ENCODE results near the gene LANCL2.
"Not testable (repeated sequence)": the region's sequence is repeated elsewhere in the genome, so short reads cannot be mapped to it uniquely, and the experiment has no call there.

LANCL2 gene

GRCh38 chr7:55471594-55471993, 106.5 kb downstream of the LANCL2 start:
- DNase-seq (ENCODE audit: low spot score) = not testable (repeated sequence)

GRCh38 chr7:55472406-55472805, 107.3 kb downstream of the LANCL2 start:
- DNase-seq (ENCODE audit: low spot score) = not testable (repeated sequence)

DNA sequence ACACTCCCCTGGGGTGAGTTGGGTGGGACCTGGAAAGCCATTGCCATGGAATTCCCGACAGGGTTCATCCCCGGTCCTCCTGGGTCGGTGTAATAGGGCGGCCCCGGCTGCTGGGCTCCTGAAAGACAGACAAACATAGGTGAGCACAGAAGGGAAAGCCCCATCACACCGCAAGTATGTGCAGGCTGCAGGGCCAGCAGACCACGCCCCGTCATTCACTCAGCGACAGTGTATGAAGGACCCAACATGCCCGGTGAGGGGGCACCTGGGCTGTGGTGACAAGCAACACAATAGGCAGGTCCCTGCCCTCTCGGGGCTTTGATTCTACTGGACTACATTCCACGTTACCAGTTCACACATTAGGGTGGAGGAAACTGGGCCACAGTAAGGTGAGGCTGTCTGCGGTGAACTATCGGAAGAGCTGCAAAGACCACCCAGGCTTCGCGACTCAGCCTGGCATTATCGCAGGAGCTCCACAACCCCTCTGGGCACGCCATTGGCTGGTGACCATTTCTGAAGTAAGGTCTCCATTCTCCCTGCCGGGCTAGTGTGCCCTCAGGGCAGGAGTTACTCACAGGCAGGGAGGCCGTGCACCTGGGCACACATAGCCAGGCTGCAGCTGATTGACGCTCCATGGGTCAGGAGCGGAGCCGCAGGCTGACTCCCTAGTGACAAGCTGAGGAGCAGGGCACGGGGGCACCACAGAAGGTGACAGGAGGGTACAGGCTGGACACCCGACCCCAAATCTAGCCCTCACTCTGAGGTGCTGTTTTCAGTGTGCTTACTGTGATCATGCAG, 108.0 kb downstream of the LANCL2 start:
- no peak for DNase-seq (ENCODE audit: low spot score)

DNA sequence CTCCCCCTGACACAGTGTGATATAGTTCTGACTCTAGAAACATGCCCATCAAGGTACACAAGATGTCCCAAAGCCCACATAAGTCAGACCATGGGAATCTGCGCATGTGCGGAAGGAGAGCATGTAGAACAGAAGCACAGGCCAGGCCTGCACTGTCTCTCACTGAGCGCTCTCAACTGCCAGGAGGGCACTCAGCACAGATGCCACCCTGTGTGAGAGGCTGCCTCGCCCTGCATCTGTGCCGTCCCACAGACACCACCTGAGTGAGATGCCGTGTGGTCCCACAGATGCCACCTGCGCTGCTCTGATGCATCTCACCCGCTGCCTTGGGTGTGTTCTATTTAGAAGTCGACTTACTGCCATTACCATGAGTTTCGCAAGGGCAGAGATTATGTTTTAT, 108.8 kb downstream of the LANCL2 start:
- DNase-seq (ENCODE audit: low spot score) = no peak

DNA sequence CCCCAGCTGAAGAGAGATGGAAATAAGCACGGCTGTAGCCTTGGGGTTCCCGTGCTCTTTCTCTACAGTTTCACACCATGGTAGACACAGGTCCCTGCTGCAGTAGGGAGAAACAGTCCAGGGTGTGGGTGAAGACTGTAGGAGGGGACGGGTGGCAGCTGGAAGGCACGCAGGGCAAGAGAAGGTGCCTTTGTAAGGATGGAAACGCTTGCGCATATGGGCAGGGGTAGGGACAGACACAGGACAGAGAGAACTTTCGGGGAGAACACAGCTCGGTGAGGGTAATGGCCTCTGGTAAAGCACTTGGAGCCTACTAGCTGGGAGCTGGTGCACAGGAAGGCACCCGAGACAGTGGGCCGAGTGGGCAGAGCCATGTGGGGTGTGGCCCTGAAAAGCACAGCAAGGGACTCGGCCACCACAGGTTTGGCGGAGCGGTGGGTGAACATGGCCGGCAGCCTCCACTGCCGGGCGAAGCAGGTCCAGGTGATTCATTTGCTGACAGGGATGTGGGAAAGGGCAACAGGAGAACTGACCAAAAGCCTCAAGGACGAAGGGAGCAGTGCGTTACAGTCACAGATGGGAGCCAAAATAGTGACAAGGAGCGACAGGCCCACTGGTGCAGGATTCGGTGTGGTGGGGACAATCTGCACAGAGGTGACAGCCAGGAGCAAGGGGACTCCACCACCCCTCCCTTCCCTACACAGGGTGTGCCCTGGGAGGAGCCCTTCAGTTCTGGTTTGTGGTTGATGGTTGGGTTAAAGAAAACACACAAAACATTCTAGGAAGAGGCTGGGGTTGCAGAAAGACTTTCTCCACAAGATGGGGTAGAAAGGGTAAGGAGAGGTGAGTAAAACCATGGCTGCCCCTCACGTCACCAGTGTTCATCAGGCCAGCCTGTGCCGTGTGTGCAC, 110.1 kb downstream of the LANCL2 start:
- DNase-seq (ENCODE audit: low spot score) = no peak

DNA sequence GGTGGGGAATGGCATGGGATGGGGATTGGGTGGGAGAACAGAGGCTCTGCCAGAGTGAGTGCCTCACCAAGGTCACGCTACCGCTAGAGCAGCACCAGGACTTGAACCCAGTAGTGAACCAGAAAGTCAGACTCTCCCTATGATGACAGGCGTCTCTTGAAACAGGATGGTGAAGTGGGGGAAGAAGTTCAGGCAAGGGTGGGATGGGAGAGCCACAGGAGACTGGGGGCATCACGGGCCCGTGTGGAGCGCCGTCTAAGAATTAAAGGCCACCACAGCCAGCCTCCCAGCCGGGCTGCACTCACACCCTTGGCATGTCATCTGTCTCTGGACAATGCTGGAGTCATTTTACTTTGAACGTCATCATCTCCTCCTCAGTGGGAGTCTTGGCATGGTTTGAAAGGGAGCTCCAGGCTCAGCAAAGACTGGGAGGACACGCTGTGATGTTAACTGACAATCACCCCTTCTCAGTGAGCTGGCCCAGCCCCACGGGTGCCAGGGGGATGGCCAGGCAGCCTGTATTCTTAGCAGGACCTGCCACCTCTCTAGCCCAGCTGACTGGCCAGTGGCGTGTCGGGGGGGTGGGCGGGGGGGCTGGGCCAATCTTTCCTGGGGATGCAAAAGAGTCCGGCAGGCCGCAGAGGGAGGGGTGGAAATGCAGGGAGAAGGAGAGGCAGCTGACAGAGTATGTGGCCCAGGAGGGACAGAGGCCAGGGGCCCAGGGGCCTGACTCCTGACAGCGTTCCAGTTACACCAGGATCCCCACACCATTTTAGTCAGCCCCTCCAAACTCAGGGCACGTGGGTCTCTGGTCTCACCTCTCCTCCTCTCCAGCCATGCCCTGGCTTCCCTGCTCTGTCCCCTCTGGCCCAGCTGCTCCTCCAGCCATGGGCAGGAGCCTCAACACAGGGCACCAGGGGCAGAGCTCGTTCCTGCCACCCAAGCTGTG, 111.0 kb downstream of the LANCL2 start:
- no peak for DNase-seq (ENCODE audit: low spot score)

- no peak for DNase-seq (ENCODE audit: low spot score)
These were observed 112.0 kb downstream of the LANCL2 start for GRCh38 chr7:55476852-55477780.

- DNase-seq (ENCODE audit: low spot score) = no peak
These were observed 112.7 kb downstream of the LANCL2 start for GRCh38 chr7:55477781-55478374.

GRCh38 chr7:55478700-55479099, 113.6 kb downstream of the LANCL2 start:
- DNase-seq (ENCODE audit: low spot score) = no peak

GRCh38 chr7:55481155-55481554, 116.0 kb downstream of the LANCL2 start:
- DNase-seq (ENCODE audit: low spot score) = no peak

- no peak for DNase-seq (ENCODE audit: low spot score)
These were observed 117.9 kb downstream of the LANCL2 start for GRCh38 chr7:55483046-55483445.
